Measurements from ENCODE around the gene HOXD11.

DNA sequence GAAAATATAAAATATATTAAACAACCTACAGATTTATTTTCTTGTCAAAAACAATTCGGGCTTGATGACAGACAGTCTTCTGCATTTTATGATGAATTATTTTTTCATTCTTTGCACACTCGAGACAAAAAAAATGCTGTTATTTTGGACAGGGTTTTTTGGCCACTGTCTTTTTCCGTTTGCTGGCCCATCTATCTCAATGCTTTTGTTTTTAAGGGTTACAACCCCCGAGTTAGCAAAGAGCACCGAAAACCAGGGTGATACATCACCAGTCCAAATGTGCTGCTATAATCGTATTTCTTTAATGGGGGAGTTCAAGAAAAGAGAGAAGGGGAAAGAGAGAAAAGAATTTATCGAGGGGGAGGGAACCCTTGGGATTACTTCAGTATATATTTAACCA, 31.0 kb upstream of the HOXD11 start:
- TF ChIP-seq, protein P1, sequence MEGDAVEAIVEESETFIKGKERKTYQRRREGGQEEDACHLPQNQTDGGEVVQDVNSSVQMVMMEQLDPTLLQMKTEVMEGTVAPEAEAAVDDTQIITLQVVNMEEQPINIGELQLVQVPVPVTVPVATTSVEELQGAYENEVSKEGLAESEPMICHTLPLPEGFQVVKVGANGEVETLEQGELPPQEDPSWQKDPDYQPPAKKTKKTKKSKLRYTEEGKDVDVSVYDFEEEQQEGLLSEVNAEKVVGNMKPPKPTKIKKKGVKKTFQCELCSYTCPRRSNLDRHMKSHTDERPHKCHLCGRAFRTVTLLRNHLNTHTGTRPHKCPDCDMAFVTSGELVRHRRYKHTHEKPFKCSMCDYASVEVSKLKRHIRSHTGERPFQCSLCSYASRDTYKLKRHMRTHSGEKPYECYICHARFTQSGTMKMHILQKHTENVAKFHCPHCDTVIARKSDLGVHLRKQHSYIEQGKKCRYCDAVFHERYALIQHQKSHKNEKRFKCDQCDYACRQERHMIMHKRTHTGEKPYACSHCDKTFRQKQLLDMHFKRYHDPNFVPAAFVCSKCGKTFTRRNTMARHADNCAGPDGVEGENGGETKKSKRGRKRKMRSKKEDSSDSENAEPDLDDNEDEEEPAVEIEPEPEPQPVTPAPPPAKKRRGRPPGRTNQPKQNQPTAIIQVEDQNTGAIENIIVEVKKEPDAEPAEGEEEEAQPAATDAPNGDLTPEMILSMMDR (IDR thresholded peaks at IDR 0.05) = no peak
- no peak for TF ChIP-seq POLR2A (IDR thresholded peaks at IDR 0.05)

Measured in heart left ventricle (tissue), 13 donors.